ENCODE measurements around the gene NFYB.

DNA sequence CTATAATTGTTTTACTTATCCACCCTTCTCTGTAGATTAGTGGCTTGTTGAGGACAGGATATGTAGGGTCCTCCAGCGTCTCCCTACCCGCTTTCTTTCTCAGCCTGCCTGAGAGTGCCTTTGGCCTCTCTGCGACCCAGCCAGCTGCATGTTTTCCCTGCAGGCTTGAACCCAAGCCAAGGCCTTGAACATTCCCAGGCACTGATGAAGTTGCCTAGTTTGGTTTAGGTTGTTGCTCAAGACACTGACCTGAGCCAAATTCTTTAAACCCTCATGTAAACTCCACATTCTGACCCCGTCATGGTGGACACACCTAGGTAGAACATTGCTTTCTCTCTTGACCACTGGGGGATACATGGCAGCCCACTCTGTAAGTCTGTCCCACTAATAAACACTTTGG is 44.1 kb upstream of the NFYB start:
- no peak for TF ChIP-seq POLR2A (IDR thresholded peaks at IDR 0.05)
- TF ChIP-seq, protein P1, sequence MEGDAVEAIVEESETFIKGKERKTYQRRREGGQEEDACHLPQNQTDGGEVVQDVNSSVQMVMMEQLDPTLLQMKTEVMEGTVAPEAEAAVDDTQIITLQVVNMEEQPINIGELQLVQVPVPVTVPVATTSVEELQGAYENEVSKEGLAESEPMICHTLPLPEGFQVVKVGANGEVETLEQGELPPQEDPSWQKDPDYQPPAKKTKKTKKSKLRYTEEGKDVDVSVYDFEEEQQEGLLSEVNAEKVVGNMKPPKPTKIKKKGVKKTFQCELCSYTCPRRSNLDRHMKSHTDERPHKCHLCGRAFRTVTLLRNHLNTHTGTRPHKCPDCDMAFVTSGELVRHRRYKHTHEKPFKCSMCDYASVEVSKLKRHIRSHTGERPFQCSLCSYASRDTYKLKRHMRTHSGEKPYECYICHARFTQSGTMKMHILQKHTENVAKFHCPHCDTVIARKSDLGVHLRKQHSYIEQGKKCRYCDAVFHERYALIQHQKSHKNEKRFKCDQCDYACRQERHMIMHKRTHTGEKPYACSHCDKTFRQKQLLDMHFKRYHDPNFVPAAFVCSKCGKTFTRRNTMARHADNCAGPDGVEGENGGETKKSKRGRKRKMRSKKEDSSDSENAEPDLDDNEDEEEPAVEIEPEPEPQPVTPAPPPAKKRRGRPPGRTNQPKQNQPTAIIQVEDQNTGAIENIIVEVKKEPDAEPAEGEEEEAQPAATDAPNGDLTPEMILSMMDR (IDR thresholded peaks at IDR 0.05) = no peak
